GM12878 (cell line): Measurements from ENCODE around the gene POLA1.

Experiments used
- CEBPB ChIP-seq, 2 experiments: fragments of 150-350 bp in 1 of 2; IDR thresholded peaks; 2 replicates each; pipeline ENCODE4 v1.6.1; 2012 to 2014; ENCODE audit warnings: low read depth in 2 of 2, low read length in 2 of 2, borderline replicate concordance in 1 of 2, inconsistent platforms in 1 of 2
- CREB1 ChIP-seq: IDR thresholded peaks from 2 replicates; pipeline ENCODE4 v1.6.1; 2012; ENCODE audit warnings: low read depth, mild to moderate bottlenecking, inconsistent platforms
- FOS ChIP-seq: IDR thresholded peaks from 3 replicates; pipeline ENCODE4 v1.6.1; 2011; ENCODE audit warnings: borderline replicate concordance; ENCODE audit not compliant: insufficient read length; ENCODE audit errors: extremely low read depth
- FOXM1 ChIP-seq: IDR thresholded peaks from 2 replicates; pipeline ENCODE4 v1.6.1; 2012; ENCODE audit warnings: low read depth, mild to moderate bottlenecking, inconsistent platforms, low read length, moderate library complexity
- MTA3 ChIP-seq: IDR thresholded peaks from 2 replicates; pipeline ENCODE4 v1.6.1; 2012; ENCODE audit warnings: low read length, inconsistent platforms, borderline replicate concordance
- RCOR1 ChIP-seq: conservative IDR thresholded peaks from 2 replicates; pipeline ENCODE4 v1.6.1; 2012; ENCODE audit warnings: low read depth, low read length, improper control_type of control experiment
- SMARCA5 ChIP-seq: fragments of 450-650 bp; IDR thresholded peaks from 2 replicates; pipeline ENCODE4 v1.6.1; 2017; ENCODE audit warnings: mild to moderate bottlenecking
- STAT3 ChIP-seq: IDR thresholded peaks from 2 replicates; pipeline ENCODE4 v1.6.1; 2011; ENCODE audit warnings: low read depth, low read length, improper control_type of control experiment
- TAF1 ChIP-seq: IDR thresholded peaks from 2 replicates; pipeline ENCODE4 v1.6.1; 2011; ENCODE audit warnings: mild to moderate bottlenecking, low read depth, low read length, borderline replicate concordance
- TCF12 ChIP-seq: IDR thresholded peaks from 2 replicates; pipeline ENCODE4 v1.6.1; 2011; ENCODE audit warnings: low read depth, mild to moderate bottlenecking, low read length
- TF ChIP-seq, protein P1 (sequence below): IDR thresholded peaks from 2 replicates; pipeline ENCODE4 v1.6.1; 2011; ENCODE audit warnings: low read depth, mild to moderate bottlenecking, low read length, moderate library complexity, borderline replicate concordance; ENCODE audit errors: extremely low read depth
- TF ChIP-seq, protein P2 (sequence below), 3 experiments: IDR thresholded peaks in 2 of 3; conservative IDR thresholded peaks in 1 of 3; 2 replicates each; pipeline ENCODE4 v1.5.1; 2011; ENCODE audit warnings: low read depth in 3 of 3, low read length in 3 of 3, mild to moderate bottlenecking in 3 of 3, control low read depth in 2 of 3, moderate library complexity in 2 of 3, inconsistent platforms in 1 of 3, mixed read lengths in 1 of 3; ENCODE audit not compliant: control insufficient read depth in 2 of 3, insufficient read depth in 1 of 3; ENCODE audit errors: extremely low read depth in 1 of 3
- TF ChIP-seq, protein P3 (sequence below): IDR thresholded peaks from 2 replicates; pipeline ENCODE4 v1.6.1; 2011; ENCODE audit warnings: low read depth, low read length, improper control_type of control experiment, borderline replicate concordance

DNA sequence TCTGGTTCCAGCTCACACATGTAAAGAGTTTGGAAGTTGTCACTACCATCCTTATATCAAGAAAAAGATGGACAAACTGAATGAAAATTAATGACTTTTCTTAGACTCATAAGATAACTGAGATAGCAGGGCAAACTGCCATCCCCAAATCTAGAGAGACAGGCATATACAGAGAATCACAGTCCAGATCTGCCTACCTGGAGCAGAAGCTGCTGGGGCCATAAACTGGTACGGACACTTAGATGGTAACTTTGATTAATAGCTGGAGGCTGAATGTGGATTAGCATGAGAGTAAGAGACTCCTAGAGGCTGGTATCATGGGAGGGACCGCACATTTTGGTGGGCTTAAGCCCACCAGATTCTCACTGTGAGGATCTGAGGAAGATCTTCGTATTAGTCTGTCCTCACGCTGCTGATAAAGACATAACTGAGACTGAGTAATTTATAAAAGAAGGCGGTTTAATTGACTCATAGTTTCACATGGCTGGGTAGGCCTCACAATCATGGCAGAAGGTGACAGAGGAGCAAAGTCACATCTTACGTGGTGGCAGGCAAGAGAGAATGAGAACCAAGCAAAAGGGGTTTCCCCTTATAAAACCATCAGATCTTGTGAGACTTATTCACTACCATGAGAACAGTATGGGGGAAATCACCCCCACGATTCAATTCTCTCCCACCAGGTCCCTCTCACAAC lies 10.8 kb upstream of the POLA1 start:
- no peak for TF ChIP-seq CREB1
- no peak for TF ChIP-seq CEBPB (IDR thresholded peaks at IDR 0.05; ENCODE audit: borderline replicate concordance in 1 of 2, low read depth in 2 of 2, low read length in 2 of 2)
- TF ChIP-seq, protein P1, sequence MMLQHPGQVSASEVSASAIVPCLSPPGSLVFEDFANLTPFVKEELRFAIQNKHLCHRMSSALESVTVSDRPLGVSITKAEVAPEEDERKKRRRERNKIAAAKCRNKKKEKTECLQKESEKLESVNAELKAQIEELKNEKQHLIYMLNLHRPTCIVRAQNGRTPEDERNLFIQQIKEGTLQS = no peak
- TF ChIP-seq FOXM1 = no peak
- TF ChIP-seq TAF1 = no peak
- TF ChIP-seq, protein P2, sequence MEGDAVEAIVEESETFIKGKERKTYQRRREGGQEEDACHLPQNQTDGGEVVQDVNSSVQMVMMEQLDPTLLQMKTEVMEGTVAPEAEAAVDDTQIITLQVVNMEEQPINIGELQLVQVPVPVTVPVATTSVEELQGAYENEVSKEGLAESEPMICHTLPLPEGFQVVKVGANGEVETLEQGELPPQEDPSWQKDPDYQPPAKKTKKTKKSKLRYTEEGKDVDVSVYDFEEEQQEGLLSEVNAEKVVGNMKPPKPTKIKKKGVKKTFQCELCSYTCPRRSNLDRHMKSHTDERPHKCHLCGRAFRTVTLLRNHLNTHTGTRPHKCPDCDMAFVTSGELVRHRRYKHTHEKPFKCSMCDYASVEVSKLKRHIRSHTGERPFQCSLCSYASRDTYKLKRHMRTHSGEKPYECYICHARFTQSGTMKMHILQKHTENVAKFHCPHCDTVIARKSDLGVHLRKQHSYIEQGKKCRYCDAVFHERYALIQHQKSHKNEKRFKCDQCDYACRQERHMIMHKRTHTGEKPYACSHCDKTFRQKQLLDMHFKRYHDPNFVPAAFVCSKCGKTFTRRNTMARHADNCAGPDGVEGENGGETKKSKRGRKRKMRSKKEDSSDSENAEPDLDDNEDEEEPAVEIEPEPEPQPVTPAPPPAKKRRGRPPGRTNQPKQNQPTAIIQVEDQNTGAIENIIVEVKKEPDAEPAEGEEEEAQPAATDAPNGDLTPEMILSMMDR (IDR thresholded peaks at IDR 0.05 in 2 of 3, conservative IDR thresholded peaks at IDR 0.05 in 1 of 3; ENCODE audit: control insufficient read depth in 2 of 3, extremely low read depth in 1 of 3, insufficient read depth in 1 of 3, low read depth in 3 of 3, low read length in 3 of 3) = no peak
- no peak for TF ChIP-seq RCOR1
- no peak for TF ChIP-seq STAT3
- no peak for TF ChIP-seq TCF12
- TF ChIP-seq SMARCA5 = no peak
- TF ChIP-seq, protein P3, sequence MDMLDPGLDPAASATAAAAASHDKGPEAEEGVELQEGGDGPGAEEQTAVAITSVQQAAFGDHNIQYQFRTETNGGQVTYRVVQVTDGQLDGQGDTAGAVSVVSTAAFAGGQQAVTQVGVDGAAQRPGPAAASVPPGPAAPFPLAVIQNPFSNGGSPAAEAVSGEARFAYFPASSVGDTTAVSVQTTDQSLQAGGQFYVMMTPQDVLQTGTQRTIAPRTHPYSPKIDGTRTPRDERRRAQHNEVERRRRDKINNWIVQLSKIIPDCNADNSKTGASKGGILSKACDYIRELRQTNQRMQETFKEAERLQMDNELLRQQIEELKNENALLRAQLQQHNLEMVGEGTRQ = no peak
- TF ChIP-seq MTA3 = no peak
- TF ChIP-seq FOS = no peak
